ENCODE data around the gene TNFRSF1A. TPM values are rescaled to one million over a fixed set of nuclear protein-coding genes. Genes with fewer than 3 reads are reported as not detected.

The TNFRSF1A gene
- total RNA-seq (2022), result 103 and 110 TPM in 2 replicates
- Bru-seq, nascent RNA, result percentile 87 among the genes with signal in this experiment
- BruChase-seq, experiment 1, labeled RNA remaining after a 6-hour chase, result percentile 93 among the genes with signal in this experiment
- percentile 93 among the genes with signal in this experiment for BruChase-seq, experiment 2, labeled RNA remaining after a 2-hour chase
- long read RNA-seq, transcript TNFRSF1A-201 (10 exons, 2,223 nt), result major isoform, 124 of 188 reads
- long read RNA-seq, partial matches to known transcripts, result 16 of 188 reads
- long read RNA-seq, other reads (novel, unspliced or antisense), result 48 of 188 reads

DNA sequence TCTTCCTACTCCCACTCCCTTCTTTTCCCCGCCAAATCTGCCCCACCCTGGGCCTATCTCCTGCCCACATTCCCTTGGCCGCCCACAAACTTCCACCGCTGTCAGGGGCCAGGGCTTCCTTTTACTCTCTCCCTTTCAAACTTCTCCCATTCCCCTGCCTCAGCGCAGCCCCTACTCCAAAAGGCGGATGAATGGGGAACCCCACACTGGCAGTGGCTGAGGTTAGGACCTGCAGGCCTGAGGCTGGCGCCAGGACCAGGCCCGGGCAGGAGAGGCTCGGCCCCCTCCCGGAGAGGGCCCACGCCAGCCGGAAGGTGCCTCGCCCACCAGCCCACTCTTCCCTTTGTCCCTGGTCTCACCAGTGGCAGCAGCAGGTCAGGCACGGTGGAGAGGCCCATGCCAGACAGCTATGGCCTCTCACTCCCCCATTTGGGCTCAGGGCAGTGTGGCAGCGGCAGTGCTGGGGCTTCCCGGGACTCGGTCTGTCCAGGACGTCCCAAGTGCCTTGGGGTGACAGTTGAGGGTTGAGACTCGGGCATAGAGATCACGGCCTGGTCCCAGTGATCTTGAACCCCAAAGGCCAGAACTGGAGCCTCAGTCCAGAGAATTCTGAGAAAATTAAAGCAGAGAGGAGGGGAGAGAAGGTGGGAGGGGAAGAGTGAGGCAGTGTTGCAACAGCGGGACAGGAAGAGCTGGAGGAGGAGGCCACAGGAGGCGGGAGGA lies at the start of gene TNFRSF1A:
Gene TNFRSF1A (minus strand): TSS at position 660 of the 723 bp plus-strand sequence. CDS start 262 bp downstream, at position 398.
- TSS peak; percentile 72 for BruUV-seq (replicated peaks)
- Mint-ChIP-seq H3K27me3 (ENCODE audit: insufficient read depth, unreplicated experiment) (no peaks in the 10 kb centered on the region), H3K36me3 (ENCODE audit: insufficient read depth, unreplicated experiment) (peaks cover 35% of the 10 kb centered on the region), H3K4me3 (ENCODE audit: unreplicated experiment) (no peak within 1 kb of the TSS), H3K9me3 (ENCODE audit: unreplicated experiment) (no peaks in the 10 kb centered on the region), H3K4me1 (ENCODE audit: insufficient read depth, unreplicated experiment) (peaks cover 37% of the 10 kb centered on the region), H3K27ac (ENCODE audit: low read depth, unreplicated experiment) (no peak within 1 kb of the TSS)
- ChIA-PET CTCF (interaction anchor here (0.6 to 0.8 kb wide), 5 partner anchors 15 to 235 kb away, joined by 3 to 5 read pairs (median 4); no protein-coding TSS in a partner anchor), POLR2A (interaction anchor here (0.6 to 24.1 kb wide), 20 partner anchors 7 to 110 kb away, joined by 3 to 739 read pairs (median 4); partner anchors contain the start of genes LTBR, SCNN1A and TAPBPL)
- TF ChIP-seq, protein P1, sequence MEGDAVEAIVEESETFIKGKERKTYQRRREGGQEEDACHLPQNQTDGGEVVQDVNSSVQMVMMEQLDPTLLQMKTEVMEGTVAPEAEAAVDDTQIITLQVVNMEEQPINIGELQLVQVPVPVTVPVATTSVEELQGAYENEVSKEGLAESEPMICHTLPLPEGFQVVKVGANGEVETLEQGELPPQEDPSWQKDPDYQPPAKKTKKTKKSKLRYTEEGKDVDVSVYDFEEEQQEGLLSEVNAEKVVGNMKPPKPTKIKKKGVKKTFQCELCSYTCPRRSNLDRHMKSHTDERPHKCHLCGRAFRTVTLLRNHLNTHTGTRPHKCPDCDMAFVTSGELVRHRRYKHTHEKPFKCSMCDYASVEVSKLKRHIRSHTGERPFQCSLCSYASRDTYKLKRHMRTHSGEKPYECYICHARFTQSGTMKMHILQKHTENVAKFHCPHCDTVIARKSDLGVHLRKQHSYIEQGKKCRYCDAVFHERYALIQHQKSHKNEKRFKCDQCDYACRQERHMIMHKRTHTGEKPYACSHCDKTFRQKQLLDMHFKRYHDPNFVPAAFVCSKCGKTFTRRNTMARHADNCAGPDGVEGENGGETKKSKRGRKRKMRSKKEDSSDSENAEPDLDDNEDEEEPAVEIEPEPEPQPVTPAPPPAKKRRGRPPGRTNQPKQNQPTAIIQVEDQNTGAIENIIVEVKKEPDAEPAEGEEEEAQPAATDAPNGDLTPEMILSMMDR (IDR thresholded peaks at IDR 0.05; ENCODE audit: unreplicated experiment), result no peak
- DNase-seq (ENCODE audit: unreplicated experiment), result peak; percentile 89
- intact Hi-C loops (cut with micrococcal nuclease), result no loop called here

DNA sequence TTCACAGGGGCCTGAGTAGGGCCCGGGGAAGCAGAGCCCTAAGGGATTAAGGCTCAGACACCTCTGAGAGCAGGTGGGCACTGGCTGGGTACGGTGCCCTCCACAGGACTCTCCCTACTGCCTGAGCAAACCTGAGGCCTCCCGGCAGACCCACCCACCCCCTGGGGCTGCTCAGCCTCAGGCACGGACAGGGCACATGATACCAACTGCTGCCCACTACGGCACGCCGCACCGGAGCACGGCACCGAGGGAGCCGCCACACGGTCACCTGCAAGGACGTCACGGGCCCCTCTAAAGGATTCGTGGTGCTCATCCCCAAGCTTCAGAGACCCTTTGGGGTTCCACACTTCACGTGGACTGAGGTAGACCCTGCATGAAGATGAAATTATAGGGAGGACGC lies 49.1 kb upstream of the TNFRSF1A start:
- DNase-seq (ENCODE audit: unreplicated experiment), result no peak
- TF ChIP-seq, protein P1 (IDR thresholded peaks at IDR 0.05; ENCODE audit: unreplicated experiment), result no peak
- ChIA-PET POLR2A (no interaction called here), CTCF (interaction anchor here (1.6 kb wide), 1 partner anchor 147 kb away, joined by 3 read pairs; no protein-coding TSS in a partner anchor)
- H3K4me1 Mint-ChIP-seq (ENCODE audit: insufficient read depth, unreplicated experiment), result peaks cover 22% of the 10 kb centered on the region
- intact Hi-C loops (cut with micrococcal nuclease), result no loop called here
- H3K27me3 Mint-ChIP-seq (ENCODE audit: insufficient read depth, unreplicated experiment), result no peaks in the 10 kb centered on the region
- H3K36me3 Mint-ChIP-seq (ENCODE audit: insufficient read depth, unreplicated experiment), result peaks cover 84% of the 10 kb centered on the region
- no peak overlapping the region for H3K4me3 Mint-ChIP-seq (ENCODE audit: unreplicated experiment)
- no peaks in the 10 kb centered on the region for H3K9me3 Mint-ChIP-seq (ENCODE audit: unreplicated experiment)
- TSS peak; percentile 13 for BruUV-seq (replicated peaks)
- no peak overlapping the region for H3K27ac Mint-ChIP-seq (ENCODE audit: low read depth, unreplicated experiment)

DNA sequence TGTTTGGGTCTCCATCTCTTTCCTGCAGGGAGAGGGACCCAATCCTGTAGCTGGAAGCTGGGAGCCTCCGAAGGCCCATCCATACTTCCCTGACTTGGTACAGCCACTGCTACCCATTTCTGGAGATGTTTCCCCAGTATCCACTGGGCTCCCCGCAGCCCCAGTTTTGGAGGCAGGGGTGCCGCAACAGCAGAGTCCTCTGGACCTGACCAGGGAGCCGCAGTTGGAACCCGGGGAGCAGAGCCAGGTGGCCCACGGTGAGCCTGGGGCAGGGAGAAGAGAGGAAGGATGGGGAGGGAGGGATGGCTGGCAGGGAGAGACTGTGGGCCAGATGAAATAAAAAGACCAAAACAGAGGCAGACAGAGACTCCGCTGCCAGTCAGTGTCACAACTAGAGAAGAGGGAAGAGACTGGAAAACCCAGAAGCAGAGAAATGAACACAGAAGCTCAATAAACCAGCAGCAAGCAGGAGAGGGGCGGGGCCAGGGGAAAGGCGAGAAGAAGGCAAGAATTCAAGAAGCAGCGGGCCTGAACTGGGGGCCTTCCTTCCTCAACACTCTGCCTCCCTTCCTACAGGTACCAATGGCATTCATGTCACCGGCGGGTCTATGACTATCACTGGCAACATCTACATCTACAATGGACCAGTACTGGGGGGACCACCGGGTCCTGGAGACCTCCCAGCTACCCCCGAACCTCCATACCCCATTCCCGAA lies 48.4 kb upstream of the TNFRSF1A start:
- Mint-ChIP-seq H3K36me3 (ENCODE audit: insufficient read depth, unreplicated experiment) (peaks cover 88% of the 10 kb centered on the region), H3K27ac (ENCODE audit: low read depth, unreplicated experiment) (no peak overlapping the region), H3K9me3 (ENCODE audit: unreplicated experiment) (no peaks in the 10 kb centered on the region), H3K4me1 (ENCODE audit: insufficient read depth, unreplicated experiment) (peaks cover 23% of the 10 kb centered on the region), H3K4me3 (ENCODE audit: unreplicated experiment) (no peak overlapping the region), H3K27me3 (ENCODE audit: insufficient read depth, unreplicated experiment) (no peaks in the 10 kb centered on the region)
- CTCF ChIA-PET, result interaction anchor here (0.6 to 1.6 kb wide), 3 partner anchors 10 to 147 kb away, joined by 3 to 4 read pairs (median 3); no protein-coding TSS in a partner anchor
- DNase-seq (ENCODE audit: unreplicated experiment), result no peak
- intact Hi-C loops (cut with micrococcal nuclease), result no loop called here
- BruUV-seq (replicated peaks), result no TSS peak
- TF ChIP-seq, protein P1 (IDR thresholded peaks at IDR 0.05; ENCODE audit: unreplicated experiment), result no peak
- POLR2A ChIA-PET, result interaction anchor here (0.5 to 0.6 kb wide), 2 partner anchors 26 to 55 kb away, joined by 3 read pairs; no protein-coding TSS in a partner anchor
